ENCODE data around the gene ATP10A. TPM values are rescaled to one million over a fixed set of nuclear protein-coding genes. Genes with fewer than 3 reads are reported as not detected.

The ATP10A gene
- total RNA-seq, 1 experiment from 2014 or later, result 3.9 TPM

DNA sequence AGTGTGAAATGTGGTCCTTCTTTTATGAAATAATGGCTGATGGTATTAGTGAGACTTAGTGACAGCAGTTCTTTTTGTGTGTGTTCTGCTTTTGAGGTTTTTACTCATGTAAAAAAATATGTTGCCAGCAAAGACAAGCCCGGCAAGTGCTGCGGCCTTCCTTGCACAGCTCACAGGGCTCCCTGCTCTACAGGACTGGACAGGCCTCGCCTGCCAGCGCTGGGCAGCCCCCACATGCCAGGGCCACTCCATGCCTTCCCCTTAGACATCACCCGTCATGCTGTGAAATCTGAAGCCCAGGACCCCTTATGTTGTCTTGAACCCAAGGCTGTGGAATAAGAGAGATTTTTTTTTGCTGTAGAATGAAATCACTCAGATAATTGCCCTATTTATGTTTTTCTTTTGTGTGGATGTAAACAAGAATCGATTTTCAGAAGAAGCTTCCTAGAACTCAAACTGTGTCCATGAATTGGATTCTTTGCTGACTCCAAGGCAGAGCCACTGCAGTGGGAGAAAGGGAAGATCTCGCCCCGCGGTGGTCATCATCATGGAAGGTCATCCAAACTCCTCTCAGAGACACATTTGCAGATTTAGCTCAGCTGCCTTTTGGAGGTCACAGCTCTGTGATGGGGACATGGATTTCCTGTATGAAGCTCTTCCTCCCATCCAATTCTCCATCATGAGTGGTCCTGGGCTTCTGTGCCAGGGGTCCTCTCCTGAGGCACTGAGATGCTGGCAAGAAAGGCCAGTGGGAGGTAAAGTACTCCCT is 150.8 kb downstream of the ATP10A start:
- Histone ChIP-seq H3K4me1 (ENCODE audit: insufficient read depth, low read length) (no peaks in the 10 kb centered on the region), H3K79me2 (ENCODE audit: insufficient read depth, low read length) (no peaks in the 10 kb centered on the region), H3K27me3 (ENCODE audit: insufficient read depth, low read length) (no peaks in the 10 kb centered on the region), H2BK120ac (ENCODE audit: low read depth, low read length, poor library complexity, severe bottlenecking) (no peak overlapping the region), H3K9ac (ENCODE audit: extremely low read depth, insufficient read length, low read length) (no peak overlapping the region), H3K18ac (ENCODE audit: insufficient read length, low read depth, low read length) (no peak overlapping the region), H2BK20ac (ENCODE audit: low read depth, low read length, poor library complexity, severe bottlenecking) (no peak overlapping the region), H4K20me1 (ENCODE audit: control insufficient read depth, insufficient read depth, insufficient read length) (no peaks in the 10 kb centered on the region), H4K8ac (replicated peaks; ENCODE audit: insufficient read length, low read depth, low read length) (no peak overlapping the region), H3T11ph (ENCODE audit: low read length) (no peak overlapping the region), H3K79me1 (ENCODE audit: insufficient read depth, low read depth, low read length, poor library complexity, severe bottlenecking) (no peaks in the 10 kb centered on the region), H3K9me3 (ENCODE audit: control insufficient read depth, low read depth, low read length) (no peaks in the 10 kb centered on the region), H3K4ac (ENCODE audit: low read depth, low read length) (no peak overlapping the region), H3K14ac (ENCODE audit: insufficient read depth, low read length) (no peak overlapping the region), H4K91ac (ENCODE audit: insufficient read length, low read depth, low read length) (no peak overlapping the region), H2BK5ac (ENCODE audit: insufficient read length, low read length) (no peak overlapping the region), H3K23me2 (ENCODE audit: insufficient read length, low read depth, low read length, poor library complexity, severe bottlenecking) (no peaks in the 10 kb centered on the region), H2AFZ (ENCODE audit: low read length) (no peak overlapping the region), H2BK12ac (ENCODE audit: insufficient read length, low read depth, low read length) (no peak overlapping the region), H3K23ac (ENCODE audit: insufficient read length, low read depth, low read length) (no peak overlapping the region), H2AK5ac (ENCODE audit: insufficient read length, low read length) (no peak overlapping the region), H4K5ac (ENCODE audit: insufficient read length, low read depth, low read length) (no peak overlapping the region), H3K4me2 (ENCODE audit: insufficient read depth, insufficient read length, low read length) (no peak overlapping the region), H3K27ac (ENCODE audit: insufficient read length, low read depth, low read length) (no peak overlapping the region), H3K56ac (ENCODE audit: insufficient read length, low read depth, low read length) (no peak overlapping the region), H2BK15ac (ENCODE audit: low read depth, low read length) (no peak overlapping the region)
- H3K27me3 Mint-ChIP-seq (ENCODE audit: low read depth), result no peaks in the 10 kb centered on the region
- no peak overlapping the region for H3K27ac Mint-ChIP-seq
- TF ChIP-seq, protein P1, sequence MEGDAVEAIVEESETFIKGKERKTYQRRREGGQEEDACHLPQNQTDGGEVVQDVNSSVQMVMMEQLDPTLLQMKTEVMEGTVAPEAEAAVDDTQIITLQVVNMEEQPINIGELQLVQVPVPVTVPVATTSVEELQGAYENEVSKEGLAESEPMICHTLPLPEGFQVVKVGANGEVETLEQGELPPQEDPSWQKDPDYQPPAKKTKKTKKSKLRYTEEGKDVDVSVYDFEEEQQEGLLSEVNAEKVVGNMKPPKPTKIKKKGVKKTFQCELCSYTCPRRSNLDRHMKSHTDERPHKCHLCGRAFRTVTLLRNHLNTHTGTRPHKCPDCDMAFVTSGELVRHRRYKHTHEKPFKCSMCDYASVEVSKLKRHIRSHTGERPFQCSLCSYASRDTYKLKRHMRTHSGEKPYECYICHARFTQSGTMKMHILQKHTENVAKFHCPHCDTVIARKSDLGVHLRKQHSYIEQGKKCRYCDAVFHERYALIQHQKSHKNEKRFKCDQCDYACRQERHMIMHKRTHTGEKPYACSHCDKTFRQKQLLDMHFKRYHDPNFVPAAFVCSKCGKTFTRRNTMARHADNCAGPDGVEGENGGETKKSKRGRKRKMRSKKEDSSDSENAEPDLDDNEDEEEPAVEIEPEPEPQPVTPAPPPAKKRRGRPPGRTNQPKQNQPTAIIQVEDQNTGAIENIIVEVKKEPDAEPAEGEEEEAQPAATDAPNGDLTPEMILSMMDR (conservative IDR thresholded peaks at IDR 0.05), result no peak
- no peak overlapping the region for H3K4me3 Mint-ChIP-seq
- DNase-seq, result no peak
- no peaks in the 10 kb centered on the region for H3K9me3 Mint-ChIP-seq
- peaks cover 0 to 1% (median 0%) of the 10 kb centered on the region in 3 experiments; a peak in 1 of 7 replicates for H3K36me3 Mint-ChIP-seq (ENCODE audit: insufficient read depth in 1 of 3, low read depth in 3 of 3)
- H3K4me1 Mint-ChIP-seq, result peaks cover 0 to 6% of the 10 kb centered on the region in 2 experiments; a peak in 2 of 4 replicates
- WGBS (ENCODE audit: extremely low coverage, insufficient read length, low lambda C conversion rate), result no CpG with 5 or more reads among the region's 9 CpGs
